Midbrain (tissue), 1 donor: ENCODE data around the gene DYNC1LI1.
A peak's percentile ranks its signal among the peaks of the same experiment; 100 is the strongest.

ENCODE experiments used
- DNase-seq: peaks from one replicate; lab custom pipeline; 2025; lab: John Stamatoyannopoulos, UW

DYNC1LI1 gene

DNA sequence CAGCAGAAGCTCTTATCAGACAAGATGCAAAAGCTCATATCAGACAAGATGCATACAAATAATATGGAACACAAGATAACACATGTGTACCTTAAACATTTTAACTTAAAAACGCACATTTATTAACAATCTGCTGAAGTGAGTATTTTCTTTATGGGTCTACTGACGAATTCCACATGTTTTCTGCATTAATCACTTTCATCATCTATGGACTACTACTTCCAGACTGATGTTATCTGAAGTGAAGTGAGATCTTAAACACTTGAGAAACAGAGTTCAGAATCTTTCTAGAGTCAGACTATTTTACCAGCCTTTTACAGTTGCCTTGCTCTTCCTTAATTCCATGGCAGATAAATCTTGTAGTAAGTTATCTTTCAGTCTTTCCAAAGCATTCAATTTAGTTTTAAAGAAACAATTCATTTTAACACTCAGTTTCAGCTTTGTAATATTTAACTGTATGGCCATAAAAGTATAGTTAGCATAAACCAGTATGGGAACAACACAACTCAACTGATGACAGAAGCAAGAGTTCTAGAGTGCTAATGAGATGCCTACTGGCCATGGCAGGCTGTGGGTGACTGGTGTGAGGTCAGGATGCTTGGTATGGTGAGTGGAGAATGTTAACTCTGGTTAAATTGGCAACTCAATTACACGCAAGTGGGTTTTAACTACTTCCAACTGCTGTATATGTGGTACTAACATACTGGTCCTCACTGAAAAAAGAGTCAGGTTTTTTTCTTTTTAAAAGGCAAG is 77.8 kb downstream of the DYNC1LI1 start:
- no peak for DNase-seq

DNA sequence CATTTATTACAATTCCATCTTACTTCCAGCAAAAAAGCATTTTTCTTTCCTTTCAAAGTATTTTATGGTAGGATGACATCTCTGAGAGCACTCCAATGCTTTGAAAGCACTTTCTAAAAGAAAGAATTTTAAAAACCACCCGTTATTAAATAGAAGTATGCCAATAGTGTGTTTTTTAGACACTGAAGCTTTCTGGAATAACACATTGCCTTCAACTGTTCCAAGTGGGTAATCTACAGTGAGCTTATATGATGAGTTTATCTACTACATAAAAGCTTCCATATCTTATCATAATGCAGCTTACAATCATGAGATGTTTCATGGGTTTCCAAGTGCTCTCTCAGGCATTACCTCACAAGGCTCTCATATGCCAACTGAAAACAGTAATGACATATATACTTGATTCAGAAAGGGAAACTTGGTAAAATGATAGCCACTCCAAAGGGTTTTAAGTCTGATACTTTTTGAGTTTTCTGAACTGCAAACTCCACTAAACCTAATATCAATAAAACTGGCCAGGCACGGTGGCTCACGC is 82.1 kb downstream of the DYNC1LI1 start:
- DNase-seq, result no peak

DNA sequence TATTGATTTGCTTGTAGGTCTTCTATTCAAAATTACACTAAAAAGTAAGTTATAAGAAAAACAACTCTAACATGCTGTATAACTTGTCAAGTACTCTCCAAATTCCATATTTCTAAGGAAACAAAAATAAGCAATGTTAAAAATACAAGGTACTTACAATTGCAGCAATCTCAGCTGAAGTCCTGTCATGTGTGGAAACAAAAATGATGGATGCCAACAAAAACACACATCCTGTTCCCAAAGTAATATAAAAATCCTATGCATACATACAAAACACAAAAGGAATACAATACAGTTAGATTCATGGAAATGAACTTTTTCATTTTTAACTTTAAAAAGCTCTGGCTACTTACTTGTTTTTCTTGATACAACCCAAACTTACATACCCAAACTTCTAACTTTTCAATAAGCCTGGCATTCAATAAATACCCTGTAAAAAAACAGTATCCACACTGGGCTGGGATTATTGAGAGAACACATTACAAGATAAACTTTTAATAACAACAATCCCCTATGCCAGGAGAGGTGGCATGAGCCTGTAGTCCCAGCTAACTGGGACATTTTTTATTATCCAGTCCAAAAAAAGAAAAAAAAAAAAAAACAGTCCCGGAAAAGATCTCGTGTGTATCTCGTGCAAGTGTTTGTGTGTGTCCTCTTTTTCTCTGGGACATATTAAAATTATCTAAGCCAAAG is 82.7 kb downstream of the DYNC1LI1 start:
- DNase-seq, result no peak

DNA sequence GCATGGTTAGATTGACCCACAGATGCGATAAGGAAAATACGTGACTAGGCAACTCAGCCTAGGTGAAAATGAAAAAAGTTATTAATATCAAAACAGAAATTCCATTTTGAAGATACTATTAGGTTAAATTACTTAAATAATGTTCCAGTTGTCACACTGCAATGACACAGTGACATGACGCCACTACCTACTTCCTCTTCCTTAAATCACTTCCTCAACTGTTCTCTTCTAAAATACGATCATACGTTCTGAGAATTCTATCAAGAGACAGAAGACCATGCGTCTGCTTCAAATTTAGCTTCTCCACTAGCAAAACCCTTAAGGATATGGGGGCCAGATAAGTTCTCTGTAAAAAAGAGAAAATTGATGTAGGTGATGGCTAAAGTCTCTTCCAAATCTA is 86.2 kb downstream of the DYNC1LI1 start:
- DNase-seq, result peak; percentile 9

DNA sequence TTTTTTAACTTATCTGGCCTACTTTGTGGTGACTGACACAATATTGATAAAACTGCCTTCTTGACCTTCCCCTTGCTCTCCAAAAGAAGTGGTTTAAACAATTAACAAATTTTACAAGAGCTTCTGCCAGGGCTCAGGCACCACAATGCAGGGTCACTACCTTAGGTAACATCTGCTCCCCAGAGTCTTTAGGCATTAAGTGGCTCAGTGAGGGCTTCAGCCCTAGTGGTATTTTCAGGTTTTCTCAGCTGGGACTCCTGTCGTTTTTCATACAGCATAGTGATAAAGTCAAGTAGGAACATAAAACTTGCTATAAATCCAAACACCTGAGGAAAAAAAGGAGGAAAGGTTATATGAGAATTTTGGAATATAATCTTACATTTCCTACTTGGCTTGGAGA is 86.9 kb downstream of the DYNC1LI1 start:
- DNase-seq, result no peak

DNA sequence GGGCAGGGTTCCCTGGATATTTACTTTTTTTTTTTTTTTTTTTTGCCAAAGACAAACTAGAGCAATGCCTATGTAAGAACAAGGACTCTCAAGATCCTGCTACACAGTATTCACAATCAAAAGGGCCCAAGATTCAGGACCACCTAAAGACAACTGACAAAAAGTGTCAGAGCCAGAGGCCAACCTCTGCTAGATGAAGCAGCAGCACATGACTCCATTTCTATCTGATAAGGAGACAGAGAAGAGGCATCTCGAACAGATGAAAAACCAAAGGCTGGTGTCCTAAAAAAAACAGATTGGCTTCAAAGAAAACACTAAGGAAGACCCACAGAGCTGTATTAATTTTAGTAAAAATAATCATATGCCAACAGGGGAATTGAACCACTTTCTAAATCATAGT is 88.0 kb downstream of the DYNC1LI1 start:
- DNase-seq, result no peak

DNA sequence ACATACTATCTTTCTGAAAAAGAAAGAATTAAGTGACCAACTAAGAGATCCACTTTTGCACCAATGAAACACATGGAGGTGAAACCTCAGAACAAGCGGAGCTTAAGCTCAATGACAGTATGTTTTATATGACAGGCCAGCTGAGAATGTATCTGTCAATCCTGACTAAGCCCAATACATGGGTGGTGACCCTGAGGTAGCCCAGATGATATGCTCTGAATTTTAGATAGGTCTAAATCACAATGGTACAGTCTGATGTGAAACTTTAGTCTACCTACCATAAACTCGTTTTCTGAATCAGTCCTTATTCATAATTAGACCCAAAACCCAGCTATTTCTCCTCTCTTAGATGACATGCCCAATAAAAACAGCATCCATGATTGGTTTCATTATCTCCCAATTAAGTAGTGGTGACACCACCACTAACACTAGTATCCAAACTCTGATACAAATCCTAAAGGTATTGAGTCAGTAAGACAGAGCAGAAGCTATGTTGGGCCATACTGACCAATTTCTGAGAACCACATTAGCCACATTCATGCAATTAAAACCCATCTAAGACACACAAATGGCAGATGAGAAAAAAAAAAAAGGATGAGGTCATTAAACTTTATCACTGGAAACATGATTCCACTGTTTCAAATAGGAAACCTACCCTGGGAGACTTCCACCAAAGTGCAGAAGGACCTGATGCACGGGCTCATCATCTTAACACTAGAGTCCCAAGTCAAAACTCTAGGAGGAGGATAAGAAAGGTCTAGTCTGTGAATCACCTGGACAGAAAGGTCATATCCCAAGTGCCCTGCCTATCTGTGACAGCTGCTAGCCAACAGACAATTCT is 88.6 kb downstream of the DYNC1LI1 start:
- DNase-seq, result no peak

DNA sequence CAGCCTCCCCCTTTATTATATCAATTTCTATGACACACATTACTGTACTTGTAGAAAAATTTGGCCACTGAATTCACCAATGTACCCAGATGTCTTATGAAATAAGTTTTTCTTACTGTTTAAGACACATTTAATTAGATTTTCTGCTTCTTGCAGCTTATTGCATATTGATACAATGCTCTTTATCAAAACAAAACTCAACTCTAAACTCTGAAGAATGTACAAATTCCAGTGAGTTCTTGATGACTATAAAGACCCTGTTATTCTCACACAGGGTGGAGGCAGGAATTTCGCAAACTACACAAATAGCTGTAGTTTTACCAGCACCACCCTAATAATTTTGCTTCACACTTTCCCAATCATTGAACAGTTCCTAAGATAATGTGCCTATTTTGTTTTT is 90.1 kb downstream of the DYNC1LI1 start:
- DNase-seq, result no peak
